Activated CD8-positive, alpha-beta T cell treated with anti-CD3 and anti-CD28 coated beads, Interleukin-2, amount 10 ng/mL, durations not matched to agents 7 days and 5 days (primary cell): ENCODE results near the gene EFNA4. TPM values are rescaled to one million over a fixed set of nuclear protein-coding genes. Genes with fewer than 3 reads are reported as not detected.

Source experiments
- ATAC-seq: fragments of 150-1000 bp; cut with Tn5 transposase; one replicate; pipeline ENCODE4 v1.10.0; 2021; ENCODE audit warnings: moderate library complexity
- CTCF ChIA-PET: fragments of 350-600 bp; sonication (Branson Sonifier 250); formaldehyde crosslinking; loops from one replicate; lab custom pipeline; 2021; ENCODE audit warnings: antibody characterized with exemption; lab: Charles Lee
- POLR2A ChIA-PET: fragments of 350-600 bp; sonication (Branson Sonifier 250); formaldehyde crosslinking; loops from one replicate; lab custom pipeline; 2021; ENCODE audit warnings: antibody characterized with exemption; lab: Charles Lee
- DNase-seq: peaks from one replicate; pipeline ENCODE4 v3.0.0-alpha.2; 2020
- H3K27ac Mint-ChIP-seq: one replicate; pipeline ENCODE4 v1.8.0; 2021; ENCODE audit warnings: mild to moderate bottlenecking, mixed read lengths
- H3K27me3 Mint-ChIP-seq: one replicate; pipeline ENCODE4 v1.8.0; 2021; ENCODE audit warnings: low read depth, mixed read lengths
- H3K36me3 Mint-ChIP-seq: one replicate; pipeline ENCODE4 v1.8.0; 2021; ENCODE audit warnings: low read depth, mixed read lengths
- H3K4me1 Mint-ChIP-seq: one replicate; pipeline ENCODE4 v1.8.0; 2021; ENCODE audit warnings: low read depth, mixed read lengths
- H3K4me3 Mint-ChIP-seq: one replicate; pipeline ENCODE4 v1.8.0; 2021; ENCODE audit warnings: mild to moderate bottlenecking, mixed read lengths
- H3K9me3 Mint-ChIP-seq: one replicate; pipeline ENCODE4 v1.8.0; 2022; ENCODE audit warnings: mixed read lengths; ENCODE audit not compliant: insufficient read depth
- total RNA-seq, 2 experiments: library from RNA; stranded (reverse); gene quantifications; one replicate each; pipeline ENCODE4 v1.2.3, GENCODE V29; 2021

EFNA4 gene
- 1 to 10 TPM; 7.8 to 9.7 TPM for total RNA-seq

- DNase-seq (peak; percentile 90), ATAC-seq (peak; percentile 85)
- Mint-ChIP-seq H3K36me3 (peaks cover 15% of the 10 kb centered on the region), H3K4me3 (peak within 1 kb of the TSS; percentile 89), H3K27ac (peak within 1 kb of the TSS; percentile 51), H3K27me3 (no peaks in the 10 kb centered on the region), H3K9me3 (no peaks in the 10 kb centered on the region), H3K4me1 (peaks cover 41% of the 10 kb centered on the region)
- POLR2A ChIA-PET = interaction anchor here (0.6 kb wide), 1 partner anchor 28 kb away, joined by 3 read pairs; no protein-coding TSS in a partner anchor
- CTCF ChIA-PET = interaction anchor here (0.8 to 13.8 kb wide), 9 partner anchors 12 to 503 kb away, joined by 3 to 205 read pairs (median 14); partner anchors contain the start of genes ADAM15, EFNA3, FLAD1 and KRTCAP2
Observed at GRCh38 chr1:155063550-155064110, at the start of gene EFNA4. EFNA4 (plus strand) TSS chr1:155063740; CDS start chr1:155063824, 84 bp downstream.

GRCh38 chr1:155014709-155015508 is 48.6 kb upstream of the EFNA4 start:
- POLR2A ChIA-PET = interaction anchor here (1.0 to 1.5 kb wide), 3 partner anchors 15 to 40 kb away, joined by 3 to 4 read pairs (median 4); partner anchors contain the start of gene CKS1B
- CTCF ChIA-PET = interaction anchor here (0.9 to 7.5 kb wide), 10 partner anchors 15 to 78 kb away, joined by 3 to 71 read pairs (median 7); partner anchors contain the start of genes ADAM15, CKS1B, FLAD1 and PBXIP1
- H3K27ac Mint-ChIP-seq = no peak overlapping the region

GRCh38 chr1:155015527-155016230 is 47.9 kb upstream of the EFNA4 start:
- H3K27me3 Mint-ChIP-seq = peaks cover 4% of the 10 kb centered on the region
- CTCF ChIA-PET = interaction anchor here (0.9 to 7.5 kb wide), 21 partner anchors 9 to 456 kb away, joined by 3 to 71 read pairs (median 18); partner anchors contain the start of genes ADAM15, CKS1B, FLAD1 and LENEP
- ATAC-seq (no peak), DNase-seq (no peak)
- H3K36me3 Mint-ChIP-seq = peaks cover 24% of the 10 kb centered on the region
- no peaks in the 10 kb centered on the region for H3K9me3 Mint-ChIP-seq
- POLR2A ChIA-PET = interaction anchor here (0.9 to 2.5 kb wide), 8 partner anchors 9 to 60 kb away, joined by 3 to 8 read pairs (median 4); partner anchors contain the start of genes CKS1B, FLAD1 and PBXIP1
- peak overlapping the region; percentile 28 for H3K27ac Mint-ChIP-seq
- H3K4me1 Mint-ChIP-seq = peaks cover 63% of the 10 kb centered on the region
- H3K4me3 Mint-ChIP-seq = no peak overlapping the region

More at GRCh38 chr1:155014709-155015508, 48.6 kb upstream of the EFNA4 start:
- Mint-ChIP-seq H3K4me3 (no peak overlapping the region), H3K4me1 (peaks cover 71% of the 10 kb centered on the region), H3K36me3 (peaks cover 24% of the 10 kb centered on the region), H3K9me3 (no peaks in the 10 kb centered on the region), H3K27me3 (peaks cover 4% of the 10 kb centered on the region)
- no peak for DNase-seq
- ATAC-seq = no peak

- H3K27me3 Mint-ChIP-seq = peaks cover 4% of the 10 kb centered on the region
- ChIA-PET POLR2A (interaction anchor here (0.9 to 2.5 kb wide), 7 partner anchors 10 to 61 kb away, joined by 3 to 8 read pairs (median 4); partner anchors contain the start of genes CKS1B, FLAD1 and PBXIP1), CTCF (interaction anchor here (0.9 to 7.5 kb wide), 25 partner anchors 9 to 457 kb away, joined by 3 to 71 read pairs (median 11); partner anchors contain the start of genes ADAM15, CKS1B, FLAD1 and LENEP)
- H3K4me3 Mint-ChIP-seq = no peak overlapping the region
- peak overlapping the region; percentile 25 for H3K27ac Mint-ChIP-seq
- peaks cover 24% of the 10 kb centered on the region for H3K36me3 Mint-ChIP-seq
- ATAC-seq (no peak), DNase-seq (no peak)
- peaks cover 56% of the 10 kb centered on the region for H3K4me1 Mint-ChIP-seq
- H3K9me3 Mint-ChIP-seq = no peaks in the 10 kb centered on the region
Observed at GRCh38 chr1:155016231-155016831, 47.2 kb upstream of the EFNA4 start.

GRCh38 chr1:155017041-155017945 is 46.2 kb upstream of the EFNA4 start:
- no peaks in the 10 kb centered on the region for H3K9me3 Mint-ChIP-seq
- H3K4me1 Mint-ChIP-seq = peaks cover 50% of the 10 kb centered on the region
- H3K4me3 Mint-ChIP-seq = peak overlapping the region; percentile 22
- peak; percentile 87 for DNase-seq
- peak overlapping the region; percentile 52 for H3K27ac Mint-ChIP-seq
- CTCF ChIA-PET = interaction anchor here (0.6 to 7.5 kb wide), 44 partner anchors 9 to 458 kb away, joined by 3 to 71 read pairs (median 6); partner anchors contain the start of genes ADAM15, CKS1B, DCST1 and DCST2
- peak; percentile 98 for ATAC-seq
- H3K27me3 Mint-ChIP-seq = peaks cover 6% of the 10 kb centered on the region
- POLR2A ChIA-PET = interaction anchor here (0.6 to 2.5 kb wide), 5 partner anchors 34 to 62 kb away, joined by 3 to 8 read pairs (median 6); partner anchors contain the start of genes CKS1B, FLAD1 and PBXIP1
- H3K36me3 Mint-ChIP-seq = peaks cover 22% of the 10 kb centered on the region

- DNase-seq (no peak), ATAC-seq (peak; percentile 21)
- Mint-ChIP-seq H3K36me3 (peaks cover 22% of the 10 kb centered on the region), H3K27ac (peak overlapping the region; percentile 52), H3K27me3 (peaks cover 6% of the 10 kb centered on the region), H3K4me3 (peak overlapping the region; percentile 22), H3K4me1 (peaks cover 43% of the 10 kb centered on the region), H3K9me3 (no peaks in the 10 kb centered on the region)
- ChIA-PET POLR2A (interaction anchor here (0.6 to 2.5 kb wide), 2 partner anchors 35 to 39 kb away, joined by 3 to 8 read pairs; partner anchors contain the start of gene FLAD1), CTCF (interaction anchor here (0.6 to 7.5 kb wide), 42 partner anchors 8 to 458 kb away, joined by 3 to 71 read pairs (median 6); partner anchors contain the start of genes ADAM15, CKS1B, DCST1 and DCST2)
Observed at GRCh38 chr1:155017946-155018316, 45.6 kb upstream of the EFNA4 start.

- peaks cover 35% of the 10 kb centered on the region for H3K4me1 Mint-ChIP-seq
- no peak for DNase-seq
- POLR2A ChIA-PET = interaction anchor here (0.6 to 0.8 kb wide), 2 partner anchors 12 to 48 kb away, joined by 3 read pairs; no protein-coding TSS in a partner anchor
- CTCF ChIA-PET = interaction anchor here (1.1 to 7.5 kb wide), 18 partner anchors 11 to 116 kb away, joined by 3 to 71 read pairs (median 5); partner anchors contain the start of genes ADAM15, FLAD1, PBXIP1 and PYGO2
- peaks cover 6% of the 10 kb centered on the region for H3K27me3 Mint-ChIP-seq
- H3K9me3 Mint-ChIP-seq = no peaks in the 10 kb centered on the region
- ATAC-seq = no peak
- no peak overlapping the region for H3K27ac Mint-ChIP-seq
- H3K36me3 Mint-ChIP-seq = peaks cover 18% of the 10 kb centered on the region
- H3K4me3 Mint-ChIP-seq = no peak overlapping the region
Observed at GRCh38 chr1:155018617-155019348, 44.8 kb upstream of the EFNA4 start.

GRCh38 chr1:155019377-155020245 is 43.9 kb upstream of the EFNA4 start:
- H3K4me1 Mint-ChIP-seq = peaks cover 26% of the 10 kb centered on the region
- H3K9me3 Mint-ChIP-seq = no peaks in the 10 kb centered on the region
- ChIA-PET CTCF (interaction anchor here (0.7 to 7.5 kb wide), 13 partner anchors 9 to 186 kb away, joined by 3 to 71 read pairs (median 4); partner anchors contain the start of genes ADAM15, FLAD1, KRTCAP2 and PYGO2), POLR2A (interaction anchor here (0.6 to 0.8 kb wide), 2 partner anchors 13 to 47 kb away, joined by 3 read pairs; no protein-coding TSS in a partner anchor)
- no peak for DNase-seq
- peaks cover 6% of the 10 kb centered on the region for H3K27me3 Mint-ChIP-seq
- H3K4me3 Mint-ChIP-seq = no peak overlapping the region
- H3K36me3 Mint-ChIP-seq = peaks cover 13% of the 10 kb centered on the region
- ATAC-seq = no peak
- H3K27ac Mint-ChIP-seq = no peak overlapping the region
